H1 (cell line): ENCODE results near the gene SCAMP3. TPM values are rescaled to one million over a fixed set of nuclear protein-coding genes. Genes with fewer than 3 reads are reported as not detected.

Experiments
- CTCF ChIA-PET: fragments of 300-600 bp; sonication (Branson Sonifier 250); formaldehyde crosslinking; loops from one replicate; lab custom pipeline; 2021; ENCODE audit not compliant: partially characterized antibody; lab: Charles Lee
- POLR2A ChIA-PET: fragments of 300-600 bp; sonication (Branson Sonifier 250); formaldehyde crosslinking; loops from one replicate; lab custom pipeline; 2021; ENCODE audit warnings: inconsistent platforms; ENCODE audit not compliant: partially characterized antibody; lab: Charles Lee
- DNase-seq, 2 experiments: peaks; one replicate each; pipeline versions ENCODE4 v3.0.0 to v3.0.0-alpha.2; 2010 to 2022; ENCODE audit warnings: low spot score in 2 of 2, low read depth in 1 of 2, mixed read lengths in 1 of 2
- FAIRE-seq: peaks from 2 replicates; lab custom pipeline; 2011; peaks lifted over from hg19 to GRCh38; lab: Jason Lieb, UNC
- H2AFZ ChIP-seq: 2 replicates; pipeline ENCODE4 v1.8.1; 2012; ENCODE audit warnings: low read length, inconsistent platforms
- H2AK5ac ChIP-seq: 2 replicates; pipeline ENCODE4 v1.6.1; 2013; ENCODE audit warnings: low read depth, low read length
- H2BK120ac ChIP-seq: replicated peaks from 2 replicates; pipeline ENCODE3; 2013; ENCODE audit warnings: low read depth, low read length, inconsistent platforms
- H2BK12ac ChIP-seq: 2 replicates; pipeline ENCODE4 v1.6.1; 2013; ENCODE audit warnings: low read depth, low read length
- H2BK15ac ChIP-seq: 2 replicates; pipeline ENCODE4 v1.6.1; 2013; ENCODE audit warnings: low read length
- H2BK20ac ChIP-seq: 2 replicates; pipeline ENCODE4 v1.6.1; 2013; ENCODE audit warnings: low read length
- H2BK5ac ChIP-seq: 2 replicates; pipeline ENCODE4 v1.6.1; 2013; ENCODE audit warnings: low read depth, low read length
- H3K14ac ChIP-seq: 2 replicates; pipeline ENCODE4 v1.6.1; 2013; ENCODE audit warnings: inconsistent platforms; ENCODE audit not compliant: insufficient read length
- H3K18ac ChIP-seq: 2 replicates; pipeline ENCODE4 v1.6.1; 2013; ENCODE audit warnings: low read length; ENCODE audit errors: extremely low read depth
- H3K23ac ChIP-seq: 2 replicates; pipeline ENCODE4 v1.6.1; 2013; ENCODE audit warnings: inconsistent platforms; ENCODE audit not compliant: insufficient read length
- H3K23me2 ChIP-seq: 2 replicates; pipeline ENCODE4 v1.6.1; 2013; ENCODE audit warnings: low read depth, low read length
- H3K27ac ChIP-seq: 2 replicates; pipeline ENCODE4 v1.6.1; 2011; ENCODE audit warnings: low read depth, low read length, inconsistent platforms
- H3K27me3 ChIP-seq, 4 experiments: replicated peaks in 1 of 4; 1 replicate in 1 of 4; 2 replicates in 3 of 4; pipeline versions ENCODE4 v1.6.1 to v1.8.1; 2011 to 2013; ENCODE audit warnings: low read length in 3 of 4, mild to moderate bottlenecking in 3 of 4, inconsistent platforms in 2 of 4, mixed read lengths in 2 of 4, moderate library complexity in 1 of 4; ENCODE audit not compliant: control insufficient read depth in 3 of 4, insufficient read depth in 3 of 4; ENCODE audit errors: extremely low read depth in 1 of 4
- H3K36me3 ChIP-seq, 4 experiments: 2 replicates each; pipeline versions ENCODE4 v1.6.1 to v1.8.1; 2011 to 2013; ENCODE audit warnings: mild to moderate bottlenecking in 4 of 4, low read length in 3 of 4, moderate library complexity in 2 of 4, control low read depth in 1 of 4, inconsistent platforms in 1 of 4; ENCODE audit not compliant: insufficient read depth in 4 of 4, control insufficient read depth in 2 of 4
- H3K4ac ChIP-seq: replicated peaks from 2 replicates; pipeline ENCODE3; 2013; ENCODE audit warnings: low read length, low read depth, mixed read lengths, inconsistent platforms; ENCODE audit not compliant: insufficient read length
- H3K4me1 ChIP-seq, 4 experiments: replicated peaks in 1 of 4; 1 replicate in 1 of 4; 2 replicates in 3 of 4; pipeline versions ENCODE4 v1.6.1 to v1.8.1; 2011 to 2013; ENCODE audit warnings: low read length in 3 of 4, inconsistent platforms in 2 of 4, mixed read lengths in 1 of 4; ENCODE audit not compliant: insufficient read depth in 4 of 4, control insufficient read depth in 3 of 4
- H3K4me2 ChIP-seq, 2 experiments: 2 replicates each; pipeline versions ENCODE4 v1.6.1 to v1.8.1; 2011 to 2013; ENCODE audit warnings: low read depth in 2 of 2, low read length in 2 of 2, control low read depth in 1 of 2, inconsistent platforms in 1 of 2, mild to moderate bottlenecking in 1 of 2; ENCODE audit not compliant: insufficient read depth in 1 of 2
- H3K4me3 ChIP-seq, 4 experiments: fragments of 200-600, 300-600 bp in 1 of 4; sonication (generic), shearing (Covaris generic), sonication (Bioruptor Twin) in 1 of 4; 2 replicates each; pipeline versions ENCODE4 v1.5.1 to v1.8.1; 2011 to 2016; ENCODE audit warnings: low read length in 4 of 4, low read depth in 3 of 4, control low read depth in 2 of 4, inconsistent platforms in 2 of 4, mild to moderate bottlenecking in 2 of 4, mixed read lengths in 1 of 4, moderate library complexity in 1 of 4; ENCODE audit not compliant: insufficient read depth in 2 of 4; ENCODE audit errors: extremely low read depth in 1 of 4
- H3K56ac ChIP-seq: replicated peaks from 2 replicates; pipeline ENCODE3; 2013; ENCODE audit warnings: low read depth, mild to moderate bottlenecking, mixed read lengths, low read length, inconsistent platforms; ENCODE audit not compliant: insufficient read length
- H3K79me1 ChIP-seq: 2 replicates; pipeline ENCODE4 v1.6.1; 2013; ENCODE audit warnings: low read depth, low read length, control low read depth
- H3K79me2 ChIP-seq, 2 experiments: 2 replicates each; pipeline versions ENCODE4 v1.6.1 to v1.8.1; 2012 to 2013; ENCODE audit warnings: low read length in 2 of 2, mild to moderate bottlenecking in 2 of 2, inconsistent platforms in 1 of 2; ENCODE audit not compliant: insufficient read depth in 2 of 2, control insufficient read depth in 1 of 2
- H3K9ac ChIP-seq, 4 experiments: replicated peaks in 1 of 4; 1 replicate in 1 of 4; 2 replicates in 3 of 4; pipeline versions ENCODE4 v1.6.1 to v1.8.1; 2011 to 2013; ENCODE audit warnings: low read depth in 3 of 4, low read length in 3 of 4, control low read depth in 2 of 4, mild to moderate bottlenecking in 2 of 4, moderate library complexity in 2 of 4, inconsistent platforms in 1 of 4; ENCODE audit errors: extremely low read depth in 1 of 4
- H3K9me3 ChIP-seq, 2 experiments: 2 replicates each; pipeline versions ENCODE4 v1.6.1 to v1.8.1; 2012 to 2013; ENCODE audit warnings: mild to moderate bottlenecking in 2 of 2, moderate library complexity in 2 of 2, control low read depth in 1 of 2, inconsistent platforms in 1 of 2, low read depth in 1 of 2, low read length in 1 of 2, mixed read lengths in 1 of 2; ENCODE audit not compliant: insufficient read depth in 2 of 2
- H4K20me1 ChIP-seq, 2 experiments: replicated peaks in 1 of 2; 2 replicates each; pipeline versions ENCODE3 to v1.8.1; 2011 to 2013; ENCODE audit warnings: inconsistent platforms in 2 of 2, low read length in 2 of 2, mild to moderate bottlenecking in 1 of 2; ENCODE audit not compliant: insufficient read depth in 2 of 2, control insufficient read depth in 1 of 2
- H4K5ac ChIP-seq: 2 replicates; pipeline ENCODE4 v1.6.1; 2013; ENCODE audit warnings: low read length, low read depth, mixed read lengths, inconsistent platforms; ENCODE audit not compliant: insufficient read length
- H4K8ac ChIP-seq: 2 replicates; pipeline ENCODE4 v1.8.0; 2013; ENCODE audit warnings: mild to moderate bottlenecking, moderate library complexity, low read length, inconsistent platforms; ENCODE audit not compliant: insufficient read depth; ENCODE audit errors: extremely low read depth
- H4K91ac ChIP-seq: replicated peaks from 2 replicates; pipeline ENCODE3; 2013; ENCODE audit warnings: low read length, mixed read lengths, inconsistent platforms; ENCODE audit not compliant: insufficient read length
- BACH1 ChIP-seq: IDR thresholded peaks from 2 replicates; pipeline ENCODE4 v1.6.1; 2012; ENCODE audit warnings: low read length, improper control_type of control experiment
- BCL11A ChIP-seq, 2 experiments: IDR thresholded peaks; one replicate each; pipeline ENCODE4 v1.6.1; 2011; ENCODE audit warnings: low read depth in 2 of 2, low read length in 2 of 2, mild to moderate bottlenecking in 2 of 2
- CTCF ChIP-seq, 3 experiments: IDR thresholded peaks; 1 replicate in 2 of 3; 2 replicates in 1 of 3; pipeline versions ENCODE4 v1.5.1 to v1.6.1; 2011; ENCODE audit warnings: low read length in 3 of 3, mild to moderate bottlenecking in 3 of 3, inconsistent platforms in 2 of 3, low read depth in 1 of 3, moderate library complexity in 1 of 3; ENCODE audit not compliant: insufficient read depth in 1 of 3; ENCODE audit errors: control extremely low read depth in 1 of 3
- HDAC6 ChIP-seq: IDR thresholded peaks from one replicate; pipeline ENCODE4 v1.7.1; 2012; ENCODE audit warnings: low read depth, mild to moderate bottlenecking, inconsistent platforms, low read length, moderate library complexity
- KDM1A ChIP-seq: fragments of 200-600, 300-600 bp; sonication (generic); IDR thresholded peaks from 2 replicates; pipeline ENCODE4 v1.7.1; 2016; ENCODE audit warnings: mild to moderate bottlenecking, low read length, borderline replicate concordance
- MAFK ChIP-seq: IDR thresholded peaks from 2 replicates; pipeline ENCODE4 v1.6.1; 2012; ENCODE audit warnings: low read depth, mild to moderate bottlenecking, improper control_type of control experiment, low read length
- SP2 ChIP-seq: IDR thresholded peaks from 2 replicates; pipeline ENCODE4 v1.6.1; 2012; ENCODE audit warnings: mild to moderate bottlenecking, low read length, inconsistent platforms
- TAF1 ChIP-seq: IDR thresholded peaks from 2 replicates; pipeline ENCODE4 v1.6.1; 2011; ENCODE audit warnings: mild to moderate bottlenecking, low read depth, low read length
- TCF12 ChIP-seq: IDR thresholded peaks from 2 replicates; pipeline ENCODE4 v1.6.1; 2011; ENCODE audit warnings: low read depth, mild to moderate bottlenecking, low read length
- WGBS, 2 experiments: shearing (Covaris generic) in 1 of 2; methylation state at CpG; one replicate each; pipeline versions ENCODE4 v1.1.6 to v1.1.7; 2013 to 2015; ENCODE audit warnings: low lambda C conversion rate in 2 of 2, mixed read lengths in 2 of 2, inconsistent platforms in 1 of 2, low coverage in 1 of 2, missing lambda C conversion rate in 1 of 2; ENCODE audit not compliant: insufficient replicate concordance in 2 of 2, insufficient coverage in 1 of 2, insufficient read length in 1 of 2; ENCODE audit errors: extremely low coverage in 1 of 2, missing lambda C conversion rate in 1 of 2; 5-methylcytosine and 5-hydroxymethylcytosine counted together
- polyA plus RNA-seq, 7 experiments: library from polyadenylated mRNA; depleted of rRNA in 3 of 7; stranded (reverse) in 5 of 7; unstranded in 2 of 7; fragments of >200 nt in 5 of 7; fragments of 200-250 nt in 2 of 7; gene quantifications; 1 replicate in 5 of 7; 2 replicates in 1 of 7; 4 replicates in 1 of 7; pipeline versions ENCODE4 v1.2.1 to v1.2.3, GENCODE V29; 2011 to 2013; ENCODE audit warnings: missing spikeins in 2 of 7, mixed read lengths in 2 of 7
- total RNA-seq: library from RNA; stranded (reverse); fragmentation: NEBNext Ultra II Directional; extraction: Animal tissue kit (Norgen Biotek cat#: 25700); gene quantifications from 2 replicates; pipeline ENCODE4 v1.2.1, GENCODE V29; 2021
- TF ChIP-seq, protein P1 (sequence below): IDR thresholded peaks from 2 replicates; pipeline ENCODE4 v1.6.1; 2012; ENCODE audit warnings: low read length, inconsistent platforms

Gene SCAMP3
- total and polyA plus RNA-seq, 2 of the 8 experiments (the other 6 are each of a cell fraction or from before 2014, with no cell fraction given): 48.9 to 143 TPM

- peaks cover 3% of the 10 kb centered on the region; the same call in 1 of the 2 replicates for H3K23me2 ChIP-seq
- no peaks in the 10 kb centered on the region for H3K79me2 ChIP-seq
- no peak overlapping the region for H3K4ac ChIP-seq
- H3K56ac ChIP-seq: no peak overlapping the region
- ChIA-PET POLR2A (interaction anchor here (1.1 to 2.2 kb wide), 4 partner anchors 33 to 105 kb away, joined by 3 to 6 read pairs (median 4); partner anchors contain the start of gene SCAMP3), CTCF (interaction anchor here (1.4 to 5.3 kb wide), 5 partner anchors 7 to 49 kb away, joined by 4 to 29 read pairs (median 11); partner anchors contain the start of gene FDPS)
- H4K8ac ChIP-seq: no peak overlapping the region
- no peak overlapping the region for H3K4me3 ChIP-seq
- no peak overlapping the region for H4K91ac ChIP-seq
- no peak overlapping the region for H3K18ac ChIP-seq
- no peak overlapping the region for H3K4me2 ChIP-seq
- H2BK5ac ChIP-seq: no peak overlapping the region
- 0 out of 2 replicates have a peak overlapping the region, but pooled peaks have one; percentile 27 for H2BK12ac ChIP-seq
- no peak overlapping the region for H3K9ac ChIP-seq
- no peaks in the 10 kb centered on the region for H4K20me1 ChIP-seq
- H3K27me3 ChIP-seq: peaks cover 0 to 6% (median 3%) of the 10 kb centered on the region in 4 experiments; a peak in 5 of 7 replicates
- H2AFZ ChIP-seq: no peak overlapping the region
- H3K36me3 ChIP-seq: no peaks in the 10 kb centered on the region
- no peaks in the 10 kb centered on the region for H3K79me1 ChIP-seq
- no peak overlapping the region for H2BK20ac ChIP-seq
- FAIRE-seq (no peak), DNase-seq (no peak)
- 90% methylated on average over 8 of the region's 8 CpGs; no CpG with 5 or more reads in 1 of the 2 experiments for WGBS, 2 experiments
- H2BK15ac ChIP-seq: no peak overlapping the region
- H2AK5ac ChIP-seq: no peak overlapping the region
- TF ChIP-seq KDM1A: no peak
- no peak for TF ChIP-seq TAF1
- no peak for TF ChIP-seq BACH1
- no peak for TF ChIP-seq SP2
- TF ChIP-seq MAFK: no peak
- no peak for TF ChIP-seq TCF12
- no peak for TF ChIP-seq HDAC6
- TF ChIP-seq, protein P1, sequence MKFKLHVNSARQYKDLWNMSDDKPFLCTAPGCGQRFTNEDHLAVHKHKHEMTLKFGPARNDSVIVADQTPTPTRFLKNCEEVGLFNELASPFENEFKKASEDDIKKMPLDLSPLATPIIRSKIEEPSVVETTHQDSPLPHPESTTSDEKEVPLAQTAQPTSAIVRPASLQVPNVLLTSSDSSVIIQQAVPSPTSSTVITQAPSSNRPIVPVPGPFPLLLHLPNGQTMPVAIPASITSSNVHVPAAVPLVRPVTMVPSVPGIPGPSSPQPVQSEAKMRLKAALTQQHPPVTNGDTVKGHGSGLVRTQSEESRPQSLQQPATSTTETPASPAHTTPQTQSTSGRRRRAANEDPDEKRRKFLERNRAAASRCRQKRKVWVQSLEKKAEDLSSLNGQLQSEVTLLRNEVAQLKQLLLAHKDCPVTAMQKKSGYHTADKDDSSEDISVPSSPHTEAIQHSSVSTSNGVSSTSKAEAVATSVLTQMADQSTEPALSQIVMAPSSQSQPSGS: no peak
- TF ChIP-seq BCL11A (IDR thresholded peaks at IDR 0.05; ENCODE audit: low read depth in 2 of 2, low read length in 2 of 2): no peak
- TF ChIP-seq CTCF (IDR thresholded peaks at IDR 0.05; ENCODE audit: control extremely low read depth in 1 of 3, insufficient read depth in 1 of 3, low read depth in 1 of 3, low read length in 3 of 3): no peak
- H3K23ac ChIP-seq: no peak overlapping the region
- H3K14ac ChIP-seq: no peak overlapping the region
- H3K9me3 ChIP-seq: no peaks in the 10 kb centered on the region
- H3K27ac ChIP-seq: no peak overlapping the region
- H3K4me1 ChIP-seq: peaks cover 3 to 16% (median 5%) of the 10 kb centered on the region in 4 experiments; a peak in 6 of 7 replicates
- no peak overlapping the region for H2BK120ac ChIP-seq
- no peak overlapping the region for H4K5ac ChIP-seq
These were observed 37.9 kb upstream of the SCAMP3 start for GRCh38 chr1:155300024-155300423.
